BLaER1 (cell line): ENCODE measurements around the gene PRDM13.

Experiments
- H3K27ac ChIP-seq: shearing (Covaris generic); formaldehyde crosslinking; 2 replicates; pipeline ENCODE4 v1.8.1; 2022
- H3K27me3 ChIP-seq: shearing (Covaris generic); formaldehyde crosslinking; 2 replicates; pipeline ENCODE4 v1.8.1; 2022
- H3K36me3 ChIP-seq: shearing (Covaris generic); formaldehyde crosslinking; 2 replicates; pipeline ENCODE4 v1.8.1; 2022
- H3K4me1 ChIP-seq: shearing (Covaris generic); formaldehyde crosslinking; 2 replicates; pipeline ENCODE4 v1.8.1; 2022
- H3K4me2 ChIP-seq: shearing (Covaris generic); formaldehyde crosslinking; 2 replicates; pipeline ENCODE4 v1.8.1; 2022
- H3K4me3 ChIP-seq: shearing (Covaris generic); formaldehyde crosslinking; 2 replicates; pipeline ENCODE4 v1.8.1; 2022
- H3K9ac ChIP-seq: shearing (Covaris generic); formaldehyde crosslinking; 2 replicates; pipeline ENCODE4 v1.8.1; 2022
- H3K9me3 ChIP-seq: shearing (Covaris generic); formaldehyde crosslinking; 2 replicates; pipeline ENCODE4 v1.8.1; 2022
- H4K20me1 ChIP-seq: shearing (Covaris generic); formaldehyde crosslinking; 2 replicates; pipeline ENCODE4 v1.8.1; 2022
- Cebpa-rat ChIP-seq: shearing (Covaris generic); IDR thresholded peaks from 2 replicates; pipeline ENCODE4 v1.8.1; 2022

Gene PRDM13

GRCh38 chr6:99608886-99609482 lies 2.4 kb downstream of the PRDM13 start:
- Histone ChIP-seq H3K27ac (no peak overlapping the region), H3K9ac (no peak overlapping the region), H3K4me2 (no peak overlapping the region), H4K20me1 (0 out of 2 replicates have a peak, but pooled peaks cover 12% of the 10 kb centered on the region), H3K4me3 (no peak overlapping the region), H3K36me3 (no peaks in the 10 kb centered on the region), H3K9me3 (peaks cover 62% of the 10 kb centered on the region), H3K27me3 (peaks cover 63% of the 10 kb centered on the region), H3K4me1 (peaks cover 15% of the 10 kb centered on the region)
- TF ChIP-seq Cebpa-rat = no peak

GRCh38 chr6:99609905-99610489 lies 3.4 kb downstream of the PRDM13 start:
- H3K4me2 ChIP-seq = peak overlapping the region; percentile 62
- peaks cover 63% of the 10 kb centered on the region for H3K27me3 ChIP-seq
- H3K9ac ChIP-seq = no peak overlapping the region
- H3K4me3 ChIP-seq = no peak overlapping the region
- peaks cover 67% of the 10 kb centered on the region for H3K9me3 ChIP-seq
- TF ChIP-seq Cebpa-rat = no peak
- H3K27ac ChIP-seq = no peak overlapping the region
- 0 out of 2 replicates have a peak, but pooled peaks cover 4% of the 10 kb centered on the region for H4K20me1 ChIP-seq
- H3K4me1 ChIP-seq = peaks cover 14% of the 10 kb centered on the region
- no peaks in the 10 kb centered on the region for H3K36me3 ChIP-seq

- Histone ChIP-seq H3K36me3 (no peaks in the 10 kb centered on the region), H3K27me3 (peaks cover 53% of the 10 kb centered on the region), H3K27ac (no peak overlapping the region), H3K9ac (no peak overlapping the region), H3K9me3 (peaks cover 56% of the 10 kb centered on the region), H3K4me1 (peaks cover 14% of the 10 kb centered on the region), H3K4me3 (no peak overlapping the region), H4K20me1 (no peaks in the 10 kb centered on the region), H3K4me2 (no peak overlapping the region)
- no peak for TF ChIP-seq Cebpa-rat
Measured at GRCh38 chr6:99611148-99611547, 4.5 kb downstream of the PRDM13 start.

GRCh38 chr6:99612551-99613408 lies 6.1 kb downstream of the PRDM13 start:
- H3K27me3 ChIP-seq = peaks cover 37% of the 10 kb centered on the region
- no peaks in the 10 kb centered on the region for H3K36me3 ChIP-seq
- H3K27ac ChIP-seq = no peak overlapping the region
- no peak for TF ChIP-seq Cebpa-rat
- peaks cover 14% of the 10 kb centered on the region for H3K4me1 ChIP-seq
- no peak overlapping the region for H3K4me2 ChIP-seq
- no peaks in the 10 kb centered on the region for H4K20me1 ChIP-seq
- peaks cover 39% of the 10 kb centered on the region for H3K9me3 ChIP-seq
- H3K9ac ChIP-seq = no peak overlapping the region
- no peak overlapping the region for H3K4me3 ChIP-seq

GRCh38 chr6:99613409-99613704 lies 6.7 kb downstream of the PRDM13 start:
- peaks cover 31% of the 10 kb centered on the region for H3K27me3 ChIP-seq
- peaks cover 14% of the 10 kb centered on the region for H3K4me1 ChIP-seq
- H3K9ac ChIP-seq = no peak overlapping the region

GRCh38 chr6:99613705-99614429 lies 7.2 kb downstream of the PRDM13 start:
- H3K27me3 ChIP-seq = peaks cover 26% of the 10 kb centered on the region
- H3K4me3 ChIP-seq = no peak overlapping the region; the same call in 1 of the 2 replicates
- H3K9ac ChIP-seq = no peak overlapping the region
- no peak for TF ChIP-seq Cebpa-rat
- peaks cover 14% of the 10 kb centered on the region for H3K4me1 ChIP-seq
- no peaks in the 10 kb centered on the region for H4K20me1 ChIP-seq
- H3K36me3 ChIP-seq = no peaks in the 10 kb centered on the region
- no peak overlapping the region for H3K27ac ChIP-seq
- H3K9me3 ChIP-seq = peaks cover 36% of the 10 kb centered on the region
- H3K4me2 ChIP-seq = no peak overlapping the region

More at GRCh38 chr6:99613409-99613704, 6.7 kb downstream of the PRDM13 start:
- Histone ChIP-seq H4K20me1 (no peaks in the 10 kb centered on the region), H3K4me2 (no peak overlapping the region), H3K4me3 (no peak overlapping the region), H3K27ac (no peak overlapping the region), H3K9me3 (peaks cover 36% of the 10 kb centered on the region), H3K36me3 (no peaks in the 10 kb centered on the region)
- no peak for TF ChIP-seq Cebpa-rat

- Histone ChIP-seq H3K27ac (no peak overlapping the region), H3K9ac (no peak overlapping the region), H3K4me2 (no peak overlapping the region), H3K9me3 (peaks cover 40% of the 10 kb centered on the region), H3K4me1 (peaks cover 10% of the 10 kb centered on the region), H3K27me3 (peaks cover 21% of the 10 kb centered on the region), H4K20me1 (no peaks in the 10 kb centered on the region), H3K36me3 (no peaks in the 10 kb centered on the region), H3K4me3 (no peak overlapping the region; the same call in 1 of the 2 replicates)
- no peak for TF ChIP-seq Cebpa-rat
Measured at GRCh38 chr6:99614430-99615186, 8.0 kb downstream of the PRDM13 start.

GRCh38 chr6:99617131-99617530 lies 10.5 kb downstream of the PRDM13 start:
- TF ChIP-seq Cebpa-rat = no peak
- H3K9ac ChIP-seq = no peak overlapping the region
- peaks cover 21% of the 10 kb centered on the region for H3K27me3 ChIP-seq
- H3K4me3 ChIP-seq = no peak overlapping the region
- no peaks in the 10 kb centered on the region for H3K4me1 ChIP-seq
- H3K27ac ChIP-seq = no peak overlapping the region
- H4K20me1 ChIP-seq = no peaks in the 10 kb centered on the region
- no peak overlapping the region for H3K4me2 ChIP-seq
- H3K9me3 ChIP-seq = peaks cover 40% of the 10 kb centered on the region
- H3K36me3 ChIP-seq = no peaks in the 10 kb centered on the region
